MM.1S (cell line): ENCODE data around the gene CDK5RAP2.

Source experiments
- DNase-seq: peaks from one replicate; pipeline ENCODE4 v3.0.0-alpha.2; 2015
- H2AFZ ChIP-seq: fragments of 300-600 bp; sonication (generic); 2 replicates; pipeline ENCODE4 v1.6.0; 2016; ENCODE audit warnings: antibody characterized with exemption, low read length
- H3F3A ChIP-seq: fragments of 300-600 bp; sonication (generic); 2 replicates; pipeline ENCODE4 v1.6.1; 2016; ENCODE audit warnings: mild to moderate bottlenecking, antibody characterized with exemption, low read length, moderate library complexity, mixed read lengths; ENCODE audit not compliant: insufficient read depth
- H3K27ac ChIP-seq: fragments of 300-600 bp; sonication (generic); 2 replicates; pipeline ENCODE4 v1.5.1; 2016; ENCODE audit warnings: mild to moderate bottlenecking, low read length
- H3K27me3 ChIP-seq: fragments of 300-600 bp; sonication (generic); replicated peaks from 2 replicates; pipeline ENCODE4 v1.6.0; 2016; ENCODE audit warnings: low read length; ENCODE audit not compliant: insufficient read depth
- H3K36me3 ChIP-seq: fragments of 300-600 bp; sonication (generic); replicated peaks from 2 replicates; pipeline ENCODE4 v1.6.1; 2016; ENCODE audit warnings: mild to moderate bottlenecking, low read length, mixed read lengths; ENCODE audit not compliant: insufficient read depth
- H3K4me1 ChIP-seq: fragments of 300-600 bp; sonication (generic); 2 replicates; pipeline ENCODE4 v1.6.1; 2016; ENCODE audit warnings: low read length, mixed read lengths
- H3K4me2 ChIP-seq: fragments of 300-600 bp; sonication (generic); 2 replicates; pipeline ENCODE4 v1.6.0; 2016; ENCODE audit warnings: low read depth, low read length
- H3K4me3 ChIP-seq: fragments of 300-600 bp; sonication (generic); 2 replicates; pipeline ENCODE4 v1.5.1; 2016; ENCODE audit warnings: low read length, mixed read lengths
- H3K79me2 ChIP-seq: fragments of 300-600 bp; sonication (generic); 2 replicates; pipeline ENCODE4 v1.6.1; 2016; ENCODE audit warnings: mixed run types, low read length, mixed read lengths
- H3K9ac ChIP-seq: fragments of 300-600 bp; sonication (generic); 2 replicates; pipeline ENCODE4 v1.6.1; 2016; ENCODE audit warnings: low read length, mixed read lengths
- H3K9me2 ChIP-seq: fragments of 300-600 bp; sonication (generic); replicated peaks from 2 replicates; pipeline ENCODE4 v1.6.1; 2016; ENCODE audit warnings: mild to moderate bottlenecking, low read length, mixed read lengths; ENCODE audit not compliant: insufficient read depth
- H3K9me3 ChIP-seq: fragments of 300-600 bp; sonication (generic); replicated peaks from 2 replicates; pipeline ENCODE4 v1.6.1; 2016; ENCODE audit warnings: mild to moderate bottlenecking, low read length, mixed read lengths; ENCODE audit not compliant: insufficient read depth
- H4K20me1 ChIP-seq: fragments of 300-600 bp; sonication (generic); 2 replicates; pipeline ENCODE4 v1.6.1; 2016; ENCODE audit warnings: mild to moderate bottlenecking, low read length, moderate library complexity, mixed read lengths; ENCODE audit not compliant: insufficient read depth
- CTCF ChIP-seq: fragments of 300-600 bp; sonication (generic); IDR thresholded peaks from 2 replicates; pipeline ENCODE4 v1.5.1; 2016; ENCODE audit warnings: antibody characterized with exemption, low read length, mixed read lengths
- EZH2 ChIP-seq: fragments of 300-600 bp; sonication (generic); optimal IDR thresholded peaks from 2 replicates; pipeline ENCODE3; 2017; ENCODE audit warnings: low read depth, mild to moderate bottlenecking, antibody characterized with exemption, low read length, mixed read lengths
- EZH2phosphoT487 ChIP-seq: fragments of 300-600 bp; sonication (generic); IDR thresholded peaks from 2 replicates; pipeline ENCODE4 v1.6.1; 2018; ENCODE audit warnings: antibody characterized with exemption, low read length

CDK5RAP2 gene

DNA sequence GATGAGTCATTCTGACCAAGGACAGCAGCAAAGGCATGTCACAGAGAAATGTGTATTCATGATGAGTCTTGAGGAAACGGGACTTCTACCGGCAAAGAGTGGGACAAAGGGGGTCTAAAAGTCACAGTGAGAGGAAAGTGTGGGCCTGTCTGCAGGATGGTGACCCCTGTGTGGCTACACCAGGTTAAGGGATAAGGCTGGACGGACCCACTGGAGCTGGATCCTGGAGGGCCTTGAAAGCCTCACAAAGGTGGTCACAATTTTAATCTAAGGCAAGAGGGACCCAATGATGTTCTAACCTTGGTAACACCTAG lies 176.5 kb downstream of the CDK5RAP2 start:
- H3K4me3 ChIP-seq = no peak overlapping the region
- no peaks in the 10 kb centered on the region for H3K27me3 ChIP-seq
- peaks cover 20% of the 10 kb centered on the region for H3K36me3 ChIP-seq
- H3K9me2 ChIP-seq = no peaks in the 10 kb centered on the region
- no peak for DNase-seq
- no peaks in the 10 kb centered on the region for H3K79me2 ChIP-seq
- no peak overlapping the region for H3K27ac ChIP-seq
- H3K9me3 ChIP-seq = no peaks in the 10 kb centered on the region
- TF ChIP-seq EZH2phosphoT487 (no peak), CTCF (no peak), EZH2 (no peak)
- no peaks in the 10 kb centered on the region for H3K4me1 ChIP-seq
- H3K9ac ChIP-seq = no peak overlapping the region
- H3F3A ChIP-seq = no peaks in the 10 kb centered on the region
- no peak overlapping the region for H2AFZ ChIP-seq
- H4K20me1 ChIP-seq = no peaks in the 10 kb centered on the region
- H3K4me2 ChIP-seq = no peak overlapping the region

GRCh38 chr9:120402741-120403542 lies 177.0 kb downstream of the CDK5RAP2 start:
- no peak overlapping the region for H3K4me3 ChIP-seq
- H2AFZ ChIP-seq = no peak overlapping the region
- H3K9ac ChIP-seq = no peak overlapping the region
- no peaks in the 10 kb centered on the region for H3K4me1 ChIP-seq
- no peaks in the 10 kb centered on the region for H3K27me3 ChIP-seq
- no peak overlapping the region for H3K4me2 ChIP-seq
- no peak for DNase-seq
- H4K20me1 ChIP-seq = no peaks in the 10 kb centered on the region
- H3K79me2 ChIP-seq = no peaks in the 10 kb centered on the region
- no peaks in the 10 kb centered on the region for H3K9me2 ChIP-seq
- H3K27ac ChIP-seq = no peak overlapping the region
- H3F3A ChIP-seq = no peaks in the 10 kb centered on the region
- H3K36me3 ChIP-seq = peaks cover 20% of the 10 kb centered on the region
- no peak for TF ChIP-seq EZH2
- no peaks in the 10 kb centered on the region for H3K9me3 ChIP-seq

DNA sequence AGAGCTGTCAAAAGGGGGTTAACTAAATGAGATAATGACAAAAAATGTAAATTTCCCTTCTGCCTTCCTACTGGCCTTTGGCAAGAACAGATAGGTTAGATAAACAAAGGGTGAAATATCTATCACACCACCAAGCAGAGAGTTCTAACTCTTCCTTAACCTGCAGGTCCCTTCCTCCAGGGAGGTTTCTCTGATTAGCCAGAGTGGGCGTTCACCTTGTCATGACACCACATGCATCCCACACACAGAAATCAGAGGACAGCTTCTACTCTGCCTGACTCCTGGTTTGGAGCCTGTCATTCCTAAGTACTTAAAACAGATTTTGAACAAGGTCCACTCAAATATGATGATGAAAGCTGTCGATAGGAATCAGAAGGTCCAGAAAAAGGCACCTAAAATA lies 180.0 kb downstream of the CDK5RAP2 start:
- Histone ChIP-seq H3K27ac (no peak overlapping the region), H3F3A (no peaks in the 10 kb centered on the region), H3K79me2 (no peaks in the 10 kb centered on the region), H3K4me2 (no peak overlapping the region), H3K4me1 (no peaks in the 10 kb centered on the region), H3K9ac (no peak overlapping the region), H3K9me2 (no peaks in the 10 kb centered on the region), H3K9me3 (no peaks in the 10 kb centered on the region), H3K36me3 (peaks cover 23% of the 10 kb centered on the region), H3K27me3 (no peaks in the 10 kb centered on the region), H4K20me1 (no peaks in the 10 kb centered on the region), H2AFZ (no peak overlapping the region), H3K4me3 (no peak overlapping the region)
- TF ChIP-seq EZH2phosphoT487 (no peak), EZH2 (no peak), CTCF (no peak)
- no peak for DNase-seq

GRCh38 chr9:120398286-120398685 lies 181.7 kb downstream of the CDK5RAP2 start:
- Histone ChIP-seq H3K9me2 (no peaks in the 10 kb centered on the region), H3K4me3 (no peak overlapping the region), H3K4me2 (no peak overlapping the region), H3K79me2 (no peaks in the 10 kb centered on the region), H3K36me3 (peaks cover 29% of the 10 kb centered on the region), H3K9ac (no peak overlapping the region), H3K27ac (no peak overlapping the region), H3K27me3 (no peaks in the 10 kb centered on the region), H3K4me1 (no peaks in the 10 kb centered on the region), H2AFZ (no peak overlapping the region), H3F3A (no peaks in the 10 kb centered on the region), H4K20me1 (no peaks in the 10 kb centered on the region), H3K9me3 (no peaks in the 10 kb centered on the region)
- no peak for DNase-seq
- no peak for TF ChIP-seq EZH2phosphoT487
